AG04450 (cell line): ENCODE results near the gene MYO5C. TPM values are rescaled to one million over a fixed set of nuclear protein-coding genes. Genes with fewer than 3 reads are reported as not detected.

ENCODE experiments used
- CTCF ChIA-PET: fragments of 300-600, 350-600 bp; formaldehyde crosslinking; extraction: SDS; loops from one replicate; lab custom pipeline; 2022; ENCODE audit warnings: antibody characterized with exemption, inconsistent platforms; lab: Charles Lee
- POLR2A ChIA-PET: fragments of 350-600 bp; formaldehyde crosslinking; extraction: SDS; loops from one replicate; lab custom pipeline; 2021; ENCODE audit warnings: antibody characterized with exemption, inconsistent platforms; lab: Yijun Ruan, JAX
- DNase-seq: peaks from one replicate; pipeline ENCODE4 v3.0.0-alpha.2; 2011; ENCODE audit warnings: low read depth, low spot score
- H3K27ac ChIP-seq: one replicate; pipeline ENCODE4 v1.5.1; 2012; ENCODE audit warnings: low read depth, low read length, control low read depth
- H3K27me3 ChIP-seq: one replicate; pipeline ENCODE4 v1.6.0; 2012; ENCODE audit warnings: low read length; ENCODE audit not compliant: control insufficient read depth, insufficient read depth
- H3K4me3 ChIP-seq: 2 replicates; pipeline ENCODE4 v1.5.1; 2011; ENCODE audit warnings: mild to moderate bottlenecking, low read depth, low read length, control low read depth
- H3K9me3 ChIP-seq: 2 replicates; pipeline ENCODE4 v1.5.1; 2012; ENCODE audit warnings: low read length; ENCODE audit not compliant: control insufficient read depth, insufficient read depth
- polyA plus RNA-seq: library from polyadenylated mRNA; depleted of rRNA; stranded (reverse); fragments of >200 nt; gene quantifications from 2 replicates; pipeline ENCODE4 v1.2.3, GENCODE V29; 2011
- TF ChIP-seq, protein P1 (sequence below): IDR thresholded peaks from 2 replicates; pipeline ENCODE4 v1.5.1; 2011; ENCODE audit warnings: low read depth, low read length, control low read depth, inconsistent platforms

Gene MYO5C
- polyA plus RNA-seq, 1 experiment, result 0.24 TPM

DNA sequence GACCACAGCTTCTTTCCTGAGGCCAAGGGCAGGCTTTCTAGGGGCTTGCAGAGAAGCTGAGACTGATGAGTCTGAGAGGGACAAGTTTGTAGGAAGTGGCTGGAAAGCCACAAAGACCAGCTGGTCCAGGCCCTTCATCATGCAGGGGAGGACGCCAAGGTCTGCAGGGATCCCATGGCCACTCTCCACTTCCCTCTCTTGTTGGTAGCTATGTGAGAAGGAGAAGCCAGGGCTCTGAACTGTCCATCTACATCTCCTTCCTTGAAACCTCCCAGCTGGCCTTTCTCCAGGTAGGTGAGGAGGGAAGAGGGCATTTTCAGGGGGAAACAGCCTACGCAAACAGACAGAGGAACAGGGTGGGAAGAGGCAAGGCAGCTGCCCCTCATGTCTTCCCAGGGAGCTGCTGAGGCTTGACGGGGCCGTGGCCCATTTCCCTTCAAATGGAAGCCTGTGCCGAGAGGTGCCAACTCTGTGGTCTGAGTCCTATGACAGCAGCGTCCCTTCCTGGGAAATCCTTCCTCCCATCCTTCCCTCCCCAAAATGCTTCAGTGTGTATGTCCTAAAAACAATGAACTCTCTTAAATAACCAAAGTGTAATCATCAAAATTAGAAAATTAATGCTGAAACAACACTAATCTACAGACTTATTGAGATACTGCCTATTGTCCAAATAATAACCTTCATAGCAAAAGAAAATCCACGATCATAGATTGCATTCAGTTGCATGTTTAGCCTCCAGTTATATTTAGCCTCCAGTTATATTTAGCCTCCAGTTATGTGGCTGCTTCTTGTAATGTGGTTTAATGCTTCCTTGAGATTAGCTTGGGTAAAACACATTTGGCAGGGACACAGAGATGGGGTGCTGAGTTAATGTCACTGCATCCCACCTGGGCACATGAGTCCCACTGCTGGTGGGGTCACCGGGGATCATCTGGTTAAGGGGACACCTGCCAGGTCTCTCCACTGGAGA, 140.4 kb downstream of the MYO5C start:
- TF ChIP-seq, protein P1, sequence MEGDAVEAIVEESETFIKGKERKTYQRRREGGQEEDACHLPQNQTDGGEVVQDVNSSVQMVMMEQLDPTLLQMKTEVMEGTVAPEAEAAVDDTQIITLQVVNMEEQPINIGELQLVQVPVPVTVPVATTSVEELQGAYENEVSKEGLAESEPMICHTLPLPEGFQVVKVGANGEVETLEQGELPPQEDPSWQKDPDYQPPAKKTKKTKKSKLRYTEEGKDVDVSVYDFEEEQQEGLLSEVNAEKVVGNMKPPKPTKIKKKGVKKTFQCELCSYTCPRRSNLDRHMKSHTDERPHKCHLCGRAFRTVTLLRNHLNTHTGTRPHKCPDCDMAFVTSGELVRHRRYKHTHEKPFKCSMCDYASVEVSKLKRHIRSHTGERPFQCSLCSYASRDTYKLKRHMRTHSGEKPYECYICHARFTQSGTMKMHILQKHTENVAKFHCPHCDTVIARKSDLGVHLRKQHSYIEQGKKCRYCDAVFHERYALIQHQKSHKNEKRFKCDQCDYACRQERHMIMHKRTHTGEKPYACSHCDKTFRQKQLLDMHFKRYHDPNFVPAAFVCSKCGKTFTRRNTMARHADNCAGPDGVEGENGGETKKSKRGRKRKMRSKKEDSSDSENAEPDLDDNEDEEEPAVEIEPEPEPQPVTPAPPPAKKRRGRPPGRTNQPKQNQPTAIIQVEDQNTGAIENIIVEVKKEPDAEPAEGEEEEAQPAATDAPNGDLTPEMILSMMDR, result no peak

GRCh38 chr15:52153900-52154895, 141.4 kb downstream of the MYO5C start:
- ChIA-PET POLR2A (no interaction called here), CTCF (interaction anchor here (1.1 to 1.8 kb wide), 3 partner anchors 15 to 54 kb away, joined by 3 to 6 read pairs (median 4); no protein-coding TSS in a partner anchor)
- no peaks in the 10 kb centered on the region for H3K27me3 ChIP-seq
- H3K27ac ChIP-seq, result no peak overlapping the region
- H3K9me3 ChIP-seq, result no peaks in the 10 kb centered on the region
- H3K4me3 ChIP-seq, result no peak overlapping the region
- no peak for DNase-seq
- TF ChIP-seq, protein P1, result no peak

More for the DNA sequence above, 140.4 kb downstream of the MYO5C start:
- ChIA-PET CTCF (no interaction called here), POLR2A (no interaction called here)
- no peak overlapping the region for H3K27ac ChIP-seq
- no peak for DNase-seq
- H3K9me3 ChIP-seq, result no peaks in the 10 kb centered on the region
- no peaks in the 10 kb centered on the region for H3K27me3 ChIP-seq
- no peak overlapping the region for H3K4me3 ChIP-seq

DNA sequence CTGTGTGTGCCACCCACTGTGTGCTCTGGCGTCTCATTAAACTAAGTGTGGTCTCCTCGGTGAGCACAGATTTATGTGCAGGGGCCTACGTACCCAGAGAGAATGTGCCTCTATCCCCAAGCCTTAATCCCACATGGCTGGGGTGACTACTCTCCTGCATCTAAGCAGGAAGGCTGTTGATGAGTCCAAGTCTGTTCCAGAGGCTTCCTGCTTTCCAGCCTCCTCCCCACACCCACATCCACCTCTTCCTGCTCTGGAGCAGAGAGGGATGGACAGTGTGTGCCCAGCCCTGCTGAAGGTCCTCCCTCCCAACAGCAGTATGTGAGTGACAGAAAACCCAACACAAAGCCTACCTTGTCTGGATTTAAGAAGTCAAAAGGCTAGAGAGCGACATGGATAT, 144.3 kb downstream of the MYO5C start:
- Histone ChIP-seq H3K27me3 (no peaks in the 10 kb centered on the region), H3K4me3 (no peak overlapping the region), H3K9me3 (no peaks in the 10 kb centered on the region), H3K27ac (no peak overlapping the region)
- no peak for DNase-seq
- ChIA-PET POLR2A (no interaction called here), CTCF (no interaction called here)
- TF ChIP-seq, protein P1, result no peak

DNA sequence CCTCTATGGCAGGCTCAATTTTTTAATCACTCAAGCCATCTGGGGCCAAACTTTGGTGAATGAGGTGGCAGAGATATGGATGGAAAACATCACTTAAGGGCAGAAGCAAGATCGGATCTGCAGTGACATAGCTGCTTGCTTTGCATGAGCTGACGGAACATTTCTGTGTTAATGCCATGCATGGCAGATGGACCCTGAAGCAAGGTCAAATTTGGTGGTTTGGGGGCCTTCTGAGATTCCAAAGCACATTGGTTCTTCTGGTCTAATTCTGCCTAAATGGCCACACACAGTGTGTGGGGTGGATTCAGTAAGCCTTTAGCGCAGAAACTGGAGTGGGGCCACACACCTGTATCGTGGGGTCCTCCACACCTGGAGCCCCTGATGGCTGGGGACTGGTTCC, 144.7 kb downstream of the MYO5C start:
- POLR2A ChIA-PET, result no interaction called here
- no peaks in the 10 kb centered on the region for H3K27me3 ChIP-seq
- no peak overlapping the region for H3K4me3 ChIP-seq
- H3K9me3 ChIP-seq, result no peaks in the 10 kb centered on the region
- CTCF ChIA-PET, result interaction anchor here (1.6 kb wide), 1 partner anchor 10 kb away, joined by 4 read pairs; no protein-coding TSS in a partner anchor
- TF ChIP-seq, protein P1, result no peak
- H3K27ac ChIP-seq, result no peak overlapping the region
- no peak for DNase-seq
